Left renal pelvis (tissue), 4 donors: Measurements from ENCODE around the gene OR52J3. TPM values are rescaled to one million over a fixed set of nuclear protein-coding genes. Genes with fewer than 3 reads are reported as not detected.
"Not testable (repeated sequence)": the region's sequence is repeated elsewhere in the genome, so short reads cannot be mapped to it uniquely, and the experiment has no call there.

Source experiments
- DNase-seq, 4 donors: peaks; one replicate each; pipeline ENCODE4 v3.0.0-alpha.2; 2013; ENCODE audit warnings: low read depth in 4 of 4, low spot score in 3 of 4
- polyA plus RNA-seq, 4 donors: library from polyadenylated mRNA; unstranded; fragments of 120-200 nt; gene quantifications; one replicate each; pipeline ENCODE4 v1.2.1, GENCODE V29; 2013; ENCODE audit not compliant: insufficient read length in 4 of 4

Gene OR52J3
- polyA plus RNA-seq, result not detected

DNA sequence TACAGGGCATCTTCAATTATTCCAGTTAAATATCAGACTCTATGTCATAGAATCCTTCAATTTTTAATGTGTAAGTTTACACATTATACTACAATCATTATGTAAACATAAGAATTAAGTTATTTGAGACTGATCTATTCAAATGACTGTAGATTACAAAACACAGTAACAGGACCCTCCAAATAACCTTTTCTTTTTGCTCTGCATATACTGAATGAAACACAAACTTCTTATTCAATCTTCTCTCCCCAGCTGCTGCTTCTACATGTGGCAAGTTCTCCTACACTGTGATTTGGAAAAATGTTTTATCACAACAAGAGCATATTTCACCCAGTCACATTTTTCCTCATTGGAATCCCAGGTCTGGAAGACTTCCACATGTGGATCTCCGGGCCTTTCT, at the start of gene OR52J3:
OR52J3 (plus strand) TSS at position 301 of the 400 bp plus-strand sequence; CDS start at position 301, 0 bp downstream.
- DNase-seq, result no peak

DNA sequence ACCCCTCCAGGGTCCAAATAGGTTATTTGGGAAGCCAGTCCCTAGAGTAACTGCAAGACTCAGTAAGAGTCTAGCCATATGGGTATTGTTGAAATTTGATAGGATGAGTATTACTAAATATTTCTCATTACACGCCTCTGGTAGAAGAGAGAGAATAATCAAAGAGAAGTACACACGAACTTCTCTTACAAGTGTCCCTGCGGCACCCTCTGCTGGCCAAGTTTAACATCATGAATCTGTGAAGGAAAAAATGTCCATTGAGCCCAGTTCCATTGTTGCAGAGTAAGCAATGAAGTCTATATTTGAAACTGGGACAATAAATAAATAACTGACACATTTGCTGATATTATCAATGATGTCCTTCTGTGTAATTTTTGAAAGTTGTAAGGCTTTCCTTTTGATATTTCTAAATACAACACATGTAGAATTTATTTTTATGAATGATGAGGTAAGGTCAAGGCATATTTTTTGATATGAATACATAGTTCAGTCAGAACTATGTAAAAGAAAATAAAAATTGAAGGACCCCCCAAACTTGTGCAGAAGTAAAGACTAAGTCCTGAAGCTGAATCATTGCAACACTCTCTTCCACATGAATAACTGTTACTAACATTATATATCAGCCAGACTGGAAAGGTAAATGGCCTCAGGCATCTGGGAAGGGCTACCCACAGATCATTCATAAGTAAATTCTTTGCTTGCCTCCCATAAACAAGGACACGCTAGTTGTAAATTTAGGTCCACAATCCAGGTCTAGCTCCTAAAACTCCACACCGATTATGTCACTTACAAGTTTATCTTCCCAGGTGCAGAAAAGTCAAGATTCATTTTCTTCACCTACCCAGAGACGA, 41.7 kb upstream of the OR52J3 start:
- peak in 3 of 4 donors; percentile 23 to 36 (median 33) for DNase-seq

DNA sequence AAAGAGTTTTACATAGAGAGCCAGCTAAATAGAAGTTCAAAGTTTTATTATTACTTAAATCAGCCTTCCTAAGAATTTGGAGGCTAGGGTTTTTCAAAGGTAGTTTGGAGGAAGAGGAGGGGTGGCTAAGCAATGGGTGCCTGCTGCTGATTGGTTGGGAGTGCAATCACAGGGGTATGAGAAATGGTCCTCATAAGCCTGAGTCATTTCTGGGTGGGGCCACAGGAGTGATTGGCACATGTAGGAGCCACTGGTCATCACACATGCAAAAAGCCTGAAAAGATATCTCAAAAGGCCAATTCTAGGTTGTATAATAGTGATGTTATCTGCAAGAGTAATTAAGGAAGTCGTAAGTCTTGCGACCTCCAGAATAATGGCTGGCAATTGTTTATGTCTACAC, 38.8 kb upstream of the OR52J3 start:
- DNase-seq, result no peak

DNA sequence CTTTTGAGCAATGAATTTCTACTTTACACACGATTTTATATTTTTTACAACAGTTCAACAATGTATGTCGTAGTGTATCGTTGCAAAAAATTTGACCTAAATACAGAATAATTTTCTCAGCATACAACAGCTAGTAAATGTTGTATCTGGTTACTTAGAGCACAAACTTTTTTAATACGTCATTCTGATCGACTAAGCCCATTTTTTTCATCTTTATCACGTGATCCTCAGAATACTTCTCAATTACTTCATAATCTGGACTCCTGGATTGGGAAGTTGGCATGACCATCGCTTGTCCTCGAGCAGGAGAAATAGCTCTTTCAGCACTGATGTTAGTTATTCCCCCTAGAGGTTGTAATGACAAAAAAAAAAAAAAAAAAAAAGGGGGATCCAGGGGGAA, 35.1 kb upstream of the OR52J3 start:
- no peak for DNase-seq

DNA sequence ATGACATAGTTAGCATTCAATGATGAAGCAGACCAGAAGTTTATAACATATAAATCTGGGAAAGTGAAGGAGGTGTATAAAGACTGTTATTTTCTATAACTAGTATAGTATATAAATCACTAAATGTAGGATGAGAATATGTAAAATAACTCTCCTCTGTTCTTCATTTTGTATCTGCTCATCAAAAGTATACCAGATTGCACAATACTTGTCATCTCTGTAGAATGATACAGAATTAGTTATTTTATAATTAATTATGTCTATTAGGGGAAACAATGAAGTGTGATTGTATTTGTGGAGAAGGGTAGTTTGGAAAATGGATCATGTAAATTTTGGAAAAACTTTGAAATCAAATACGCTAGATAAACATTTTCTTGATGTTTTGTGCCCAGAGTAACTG, 33.3 kb upstream of the OR52J3 start:
- no peak for DNase-seq

DNA sequence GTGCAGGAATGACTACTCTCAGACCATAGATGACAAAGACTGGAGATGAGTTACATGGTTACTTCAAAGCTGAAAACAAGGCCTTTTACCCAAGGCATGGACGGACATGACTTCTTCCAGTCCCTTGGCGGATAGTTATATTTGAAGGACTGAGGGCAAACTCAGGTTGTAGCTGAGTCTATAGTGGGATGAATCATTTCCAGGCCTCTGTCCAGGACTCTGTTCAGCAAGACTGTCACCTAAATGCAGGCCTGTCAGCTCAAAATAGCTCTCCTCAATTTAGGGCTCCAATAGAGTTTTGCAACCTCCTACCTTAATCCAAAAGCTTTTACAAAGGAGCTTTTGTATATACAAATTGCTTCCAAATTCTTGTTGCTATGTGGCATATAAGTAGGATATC, 24.3 kb upstream of the OR52J3 start:
- DNase-seq, result no peak

DNA sequence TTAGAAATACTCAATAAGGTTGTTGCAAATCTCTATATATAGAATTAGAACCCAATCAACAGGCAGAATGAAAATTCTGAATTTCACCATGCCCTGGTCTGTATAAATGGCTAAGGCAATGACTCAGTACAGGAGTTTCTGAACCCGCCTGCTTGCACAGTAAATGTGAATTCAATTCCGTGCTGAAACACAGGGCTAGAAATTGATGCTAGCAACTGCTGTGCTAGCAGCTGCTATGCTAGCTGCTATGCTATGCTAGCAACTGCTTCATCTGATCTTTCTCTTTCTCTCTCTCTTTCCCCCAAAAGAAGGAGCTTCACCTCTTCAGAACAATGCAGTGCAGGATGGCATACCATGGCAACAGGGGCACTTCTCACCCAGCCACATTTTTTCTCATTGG, 9.7 kb upstream of the OR52J3 start:
- DNase-seq, result no peak

DNA sequence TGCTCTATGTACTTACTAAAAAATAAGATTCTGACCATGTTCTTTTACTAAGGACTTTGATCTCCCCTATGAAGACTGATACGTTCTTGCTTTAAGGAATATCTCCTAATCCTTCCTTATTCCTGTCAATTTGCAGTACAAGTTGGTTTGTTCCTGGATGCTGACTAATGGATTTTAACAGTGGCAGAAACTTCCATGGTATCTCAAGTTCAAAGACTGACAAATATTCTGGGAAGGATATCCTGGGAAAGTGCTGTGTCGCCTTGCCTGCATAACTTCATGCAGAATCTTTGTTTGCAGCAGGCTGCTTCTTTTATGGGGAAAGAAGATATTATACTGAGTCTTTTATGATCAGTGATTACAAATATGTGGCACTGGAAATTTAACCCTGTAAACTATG, 8.4 kb upstream of the OR52J3 start:
- no peak for DNase-seq

DNA sequence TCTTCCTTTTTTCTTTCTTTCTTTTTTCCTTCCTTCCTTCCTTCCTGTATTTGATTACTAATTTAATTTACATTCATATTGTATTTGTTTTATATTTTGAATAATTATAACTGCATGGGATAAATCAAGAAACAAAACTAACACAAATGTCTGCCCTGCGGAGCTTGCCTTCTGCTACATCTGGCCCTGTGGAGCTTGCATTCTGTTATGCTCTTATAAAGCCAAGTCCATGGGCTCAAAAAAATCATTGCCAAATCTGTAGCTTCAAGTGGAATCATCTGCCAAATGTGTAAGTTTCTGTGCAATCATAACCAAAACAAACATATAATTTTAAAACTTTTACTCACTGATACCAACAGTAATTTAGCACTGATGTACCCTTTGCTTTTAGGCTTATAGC, 8.0 kb upstream of the OR52J3 start:
- DNase-seq, result no peak

DNA sequence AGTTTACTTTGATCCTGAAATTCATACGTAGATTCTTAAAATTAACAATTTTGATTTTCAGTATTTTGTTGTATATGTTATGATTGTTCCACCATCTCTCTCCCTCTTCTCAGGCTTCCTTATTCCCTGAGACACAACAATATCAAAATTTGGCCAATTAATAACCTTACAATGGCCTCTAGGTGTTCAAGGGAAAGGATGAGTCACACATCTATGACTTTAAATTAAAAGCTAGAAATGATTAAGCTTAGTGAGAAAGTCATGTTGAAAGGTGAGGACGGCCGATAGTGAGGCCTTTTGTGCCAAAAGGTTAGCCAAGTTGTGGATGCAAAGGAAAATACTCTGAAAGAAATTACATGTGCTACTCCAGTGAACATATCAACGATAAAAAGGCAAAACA, 5.5 kb upstream of the OR52J3 start:
- DNase-seq, result no peak

DNA sequence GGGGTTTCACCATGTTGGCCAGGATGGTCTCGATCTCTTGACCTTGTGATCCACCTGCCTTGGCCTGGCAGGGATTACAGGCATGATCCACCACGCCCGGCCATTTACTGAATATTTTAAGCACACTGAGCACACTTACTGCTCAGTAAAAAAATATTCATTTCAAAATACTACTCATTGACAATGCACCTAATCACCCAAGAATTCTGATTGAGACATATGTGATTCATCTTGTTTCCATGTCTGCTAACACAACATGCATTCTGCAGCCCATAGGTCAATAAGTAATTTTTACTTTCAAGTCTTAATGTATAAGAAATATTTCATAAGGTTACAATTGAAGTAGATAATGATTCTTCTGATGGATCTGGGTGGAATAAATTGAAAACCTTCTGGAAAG, 4.2 kb upstream of the OR52J3 start:
- no peak for DNase-seq

DNA sequence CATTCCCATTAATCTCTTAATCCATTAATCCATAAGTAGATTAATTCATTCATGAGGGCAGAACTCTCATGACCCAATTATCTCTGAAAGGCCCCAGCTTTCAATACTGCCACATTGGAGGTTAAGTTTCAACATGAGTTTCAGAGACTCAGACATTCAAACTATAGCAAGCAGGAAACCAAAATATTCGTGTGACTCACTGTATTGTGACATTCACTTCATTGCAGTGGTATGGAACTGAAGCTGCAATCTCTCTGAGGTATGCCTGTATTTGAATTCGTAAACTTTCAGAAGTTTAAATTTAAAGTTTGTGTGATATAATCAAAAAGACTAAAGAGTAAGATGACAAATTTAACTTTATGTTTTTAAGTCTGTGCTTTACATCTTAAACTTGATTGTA, 2.9 kb upstream of the OR52J3 start:
- DNase-seq, result no peak

DNA sequence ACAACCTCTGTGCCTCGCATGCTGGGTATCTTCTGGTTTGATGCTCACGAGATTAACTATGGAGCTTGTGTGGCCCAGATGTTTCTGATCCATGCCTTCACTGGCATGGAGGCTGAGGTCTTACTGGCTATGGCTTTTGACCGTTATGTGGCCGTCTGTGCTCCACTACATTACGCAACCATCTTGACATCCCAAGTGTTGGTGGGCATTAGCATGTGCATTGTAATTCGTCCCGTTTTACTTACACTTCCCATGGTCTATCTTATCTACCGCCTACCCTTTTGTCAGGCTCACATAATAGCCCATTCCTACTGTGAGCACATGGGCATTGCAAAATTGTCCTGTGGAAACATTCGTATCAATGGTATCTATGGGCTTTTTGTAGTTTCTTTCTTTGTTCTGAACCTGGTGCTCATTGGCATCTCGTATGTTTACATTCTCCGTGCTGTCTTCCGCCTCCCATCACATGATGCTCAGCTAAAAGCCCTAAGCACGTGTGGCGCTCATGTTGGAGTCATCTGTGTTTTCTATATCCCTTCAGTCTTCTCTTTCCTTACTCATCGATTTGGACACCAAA, 516 bp downstream of the OR52J3 start:
- no peak for DNase-seq

DNA sequence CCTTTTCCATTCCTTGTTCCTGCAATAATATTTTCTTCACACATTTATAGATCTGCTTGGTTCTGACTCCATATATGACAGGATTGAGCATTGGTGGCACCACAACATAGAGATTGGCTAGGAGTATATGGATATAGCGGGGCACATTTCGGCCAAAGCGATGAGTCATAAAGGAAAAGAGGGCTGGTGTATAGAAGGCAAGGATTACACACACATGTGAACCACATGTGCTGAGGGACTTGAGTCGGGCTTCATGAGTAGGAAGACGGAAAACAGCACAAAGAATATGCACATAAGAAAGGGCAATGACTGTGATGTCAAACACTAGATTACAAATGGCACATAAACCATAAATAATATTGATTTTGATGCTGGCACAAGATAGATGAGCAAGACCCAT, 12.4 kb downstream of the OR52J3 start:
- not testable (repeated sequence) for DNase-seq

DNA sequence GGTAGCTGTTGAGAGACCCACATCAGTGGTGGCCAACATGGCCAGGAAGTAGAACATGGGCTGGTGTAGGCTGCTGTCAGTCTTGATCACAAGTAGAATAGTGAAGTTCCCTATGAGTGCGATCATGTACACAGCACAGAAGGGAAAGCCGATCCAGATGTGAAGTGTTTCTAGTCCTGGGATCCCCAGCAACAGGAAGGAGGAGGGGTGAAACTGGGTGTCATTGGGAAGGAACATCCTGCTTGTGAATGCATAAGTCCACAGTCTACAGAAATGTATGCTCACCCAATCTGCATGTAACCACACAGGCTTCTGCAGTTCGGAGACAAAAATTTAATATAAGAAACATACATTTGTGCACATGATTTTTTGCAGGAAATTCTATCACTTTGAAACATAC, 13.1 kb downstream of the OR52J3 start, which contains the start of gene OR52E2:
OR52E2 (minus strand) TSS at position 237 of the 400 bp plus-strand sequence; CDS start at position 237, 0 bp downstream.
- DNase-seq, result no peak

DNA sequence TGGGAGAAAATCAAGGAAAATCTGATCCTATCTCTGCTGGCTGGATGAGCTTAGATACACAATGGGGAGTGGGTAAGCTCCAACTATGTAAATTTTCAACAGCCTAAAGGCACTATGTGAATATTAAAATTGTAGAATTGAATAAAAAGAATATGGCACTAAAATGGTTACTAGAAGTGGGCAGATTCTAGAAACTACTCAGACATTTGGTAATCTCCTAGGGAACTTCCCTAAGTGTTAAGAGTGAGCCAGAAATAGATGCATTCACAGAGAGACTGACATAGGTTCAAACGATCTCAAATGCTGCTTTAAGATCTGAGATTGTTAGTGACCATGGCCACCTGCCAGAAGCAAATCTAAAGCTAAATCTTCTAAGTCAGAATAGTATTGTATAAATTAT, 18.7 kb downstream of the OR52J3 start:
- DNase-seq, result no peak

DNA sequence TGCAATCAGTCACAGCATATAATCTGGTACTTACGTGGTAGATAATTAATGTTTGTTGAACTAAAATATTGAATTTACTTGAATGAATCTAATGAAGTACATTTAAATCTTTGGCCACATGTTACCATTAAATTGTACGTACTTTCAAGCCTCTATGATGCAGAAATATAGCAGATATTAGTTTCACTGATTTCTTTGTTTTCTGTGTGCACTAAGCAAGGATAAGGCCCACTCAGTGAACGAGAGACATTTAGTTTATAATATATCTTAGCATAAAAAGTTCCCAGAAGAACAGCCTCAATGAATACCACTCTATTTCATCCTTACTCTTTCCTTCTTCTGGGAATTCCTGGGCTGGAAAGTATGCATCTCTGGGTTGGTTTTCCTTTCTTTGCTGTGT, 22.9 kb downstream of the OR52J3 start, which contains the start of gene OR52E1:
OR52E1 (plus strand) TSS at position 301 of the 400 bp plus-strand sequence.
- no peak for DNase-seq

DNA sequence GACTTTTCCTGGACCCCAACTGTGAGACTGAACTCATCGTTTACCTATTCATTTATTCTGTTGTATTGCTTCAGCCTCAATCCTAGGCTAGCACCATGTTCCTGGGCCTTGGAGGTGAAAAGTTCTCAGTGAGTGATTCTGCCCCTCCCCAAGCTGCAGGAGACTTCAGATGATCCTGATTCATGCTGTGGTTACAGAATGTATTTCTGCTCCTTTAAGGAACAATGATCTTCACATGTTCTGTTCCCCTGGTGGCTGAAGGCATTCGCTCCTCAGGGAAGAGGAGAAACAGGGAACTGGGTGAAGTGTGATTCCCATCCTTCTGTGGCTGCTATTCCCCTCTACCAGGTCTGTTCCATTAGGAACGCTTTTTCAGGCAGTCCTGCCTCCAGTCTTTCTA, 25.5 kb downstream of the OR52J3 start:
- no peak for DNase-seq

DNA sequence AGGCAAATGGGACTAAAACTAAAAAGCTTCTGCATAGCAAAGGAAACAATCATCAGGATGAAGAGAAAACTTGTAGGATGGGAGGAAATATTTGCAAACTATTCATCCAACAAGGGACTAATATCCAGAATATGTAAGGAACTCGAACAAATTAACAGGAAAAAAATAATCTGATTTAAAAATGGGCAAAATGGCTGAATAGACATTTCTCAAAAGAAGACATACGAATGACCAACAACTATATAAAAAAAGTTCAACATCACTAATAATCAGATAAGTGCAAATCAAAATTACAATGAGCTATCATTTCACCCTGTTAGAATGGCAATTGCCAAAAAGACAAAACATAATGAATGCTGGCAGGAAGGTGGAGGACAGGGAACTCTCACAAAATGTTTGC, 35.1 kb downstream of the OR52J3 start:
- no peak for DNase-seq

DNA sequence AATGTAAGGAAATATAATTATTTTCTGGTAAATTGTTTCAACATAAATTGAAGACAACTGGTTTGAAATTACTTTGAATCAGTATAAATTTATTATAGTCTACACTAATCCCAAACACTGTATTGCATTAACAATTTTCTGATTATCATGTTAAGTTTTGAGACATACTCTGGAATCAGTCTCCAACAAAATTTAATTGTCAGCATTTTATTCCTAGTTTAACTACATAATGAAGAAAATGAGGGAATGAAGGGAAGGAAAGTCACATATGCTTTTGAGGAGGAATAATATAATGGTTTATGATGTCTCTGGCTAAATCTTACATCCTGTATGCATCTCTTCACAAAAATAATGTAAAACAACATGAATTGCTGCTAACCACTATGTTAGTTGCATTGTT, 37.3 kb downstream of the OR52J3 start:
- DNase-seq, result no peak

DNA sequence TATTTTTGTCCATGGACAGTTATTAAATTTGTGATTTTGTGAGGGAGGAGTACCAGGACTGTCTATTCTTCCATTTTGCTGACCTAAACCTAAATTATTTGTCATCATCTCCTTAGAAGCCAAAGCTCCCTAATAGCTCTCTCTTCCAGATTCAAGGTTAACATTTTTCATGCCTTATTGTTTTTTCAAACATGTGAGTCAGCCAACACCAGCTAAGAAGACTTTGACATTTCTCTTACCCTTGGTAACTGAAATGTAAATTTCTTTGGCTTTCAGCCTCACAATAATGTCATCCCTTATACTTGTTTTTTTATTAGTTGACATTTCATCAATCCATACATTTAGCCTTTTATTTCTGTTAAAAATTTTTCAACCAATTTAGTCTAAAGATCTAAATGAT, 42.2 kb downstream of the OR52J3 start:
- DNase-seq, result no peak

DNA sequence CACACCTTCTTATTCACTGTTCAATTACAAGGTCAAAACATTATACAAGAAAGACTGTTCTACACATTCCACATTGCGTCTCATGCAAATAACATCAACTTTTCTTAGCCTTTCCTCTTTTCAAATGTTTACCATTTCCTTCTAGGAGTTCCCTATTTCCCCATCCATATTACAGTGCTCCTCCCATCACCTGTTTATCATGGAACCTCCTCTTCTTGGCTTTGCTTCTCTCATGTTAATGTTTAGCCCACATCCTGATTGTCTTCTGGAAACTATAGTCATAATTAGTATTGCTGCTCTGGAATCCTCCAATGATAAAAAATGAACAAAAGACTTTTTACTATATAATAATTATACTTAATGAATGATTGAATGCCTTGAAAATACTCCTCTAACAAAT, 44.3 kb downstream of the OR52J3 start:
- DNase-seq, result no peak
